Pancreas (tissue), 10 donors: ENCODE results near the gene AS3MT. TPM values are rescaled to one million over a fixed set of nuclear protein-coding genes. Genes with fewer than 3 reads are reported as not detected.
"Not testable (repeated sequence)": the region's sequence is repeated elsewhere in the genome, so short reads cannot be mapped to it uniquely, and the experiment has no call there.

Experiments used
- ATAC-seq, 4 donors: fragments of 200-7000 bp; cut with Tn5 transposase; one replicate each; pipeline versions ENCODE4 v1.8.0 to v1.9.1; 2020; ENCODE audit warnings: mild to moderate bottlenecking in 4 of 4, moderate library complexity in 4 of 4
- DNase-seq, 6 donors: peaks; one replicate each; pipeline ENCODE4 v3.0.0-alpha.2; 2020
- FAIRE-seq: peaks from 2 replicates; lab custom pipeline; 2012; peaks lifted over from hg19 to GRCh38; lab: Jason Lieb, UNC
- H3K27ac ChIP-seq, 4 donors: fragments of 200-600 bp; sonication (generic); 1 replicate in 3 of 4; 2 replicates in 1 of 4; pipeline versions ENCODE4 v1.5.0 to v1.8.0; 2020
- H3K27me3 ChIP-seq, 4 donors: fragments of 200-600 bp; one replicate each; pipeline ENCODE4 v1.8.0; 2021
- H3K36me3 ChIP-seq, 3 donors: fragments of 200-600 bp; sonication (generic) in 1 of 3; one replicate each; pipeline versions ENCODE4 v1.5.0 to v1.8.0; 2020 to 2021
- H3K4me1 ChIP-seq, 3 donors: fragments of 200-600 bp; one replicate each; pipeline ENCODE4 v1.8.0; 2021
- H3K4me3 ChIP-seq, 4 donors: fragments of 200-600 bp; sonication (generic) in 2 of 4; one replicate each; pipeline versions ENCODE4 v1.5.0 to v1.8.0; 2020 to 2021
- H3K9me3 ChIP-seq, 4 donors: fragments of 200-600 bp; one replicate each; pipeline ENCODE4 v1.8.0; 2021
- CTCF ChIP-seq, 4 donors: fragments of 200-600 bp; sonication (generic) in 3 of 4; IDR thresholded peaks; one replicate each; pipeline versions ENCODE4 v1.5.0 to v1.8.0; 2021; ENCODE audit warnings: antibody characterized with exemption in 4 of 4
- WGBS, 2 donors: extraction: QIAGEN DNeasy Blood & Tissue Kit; methylation state at CpG; one replicate each; pipeline ENCODE4 v1.1.7; 2013; 5-methylcytosine and 5-hydroxymethylcytosine counted together
- intact Hi-C, 3 donors: fragments of 100-400 bp; cut with DNase I; formaldehyde crosslinking; loops; one replicate each; pipeline versions ENCODE4 v1.11.1 to v1.14.2; 2022
- polyA plus RNA-seq, 2 donors: library from polyadenylated mRNA; stranded (reverse); fragments of 200-250 nt; gene quantifications; one replicate each; pipeline ENCODE4 v1.2.3, GENCODE V29; 2013
- total RNA-seq, 6 donors: library from RNA; stranded (reverse); fragmentation: NEBNext Ultra II Directional in 4 of 6; extraction: Animal tissue kit (Norgen Biotek cat#: 25700) in 4 of 6; gene quantifications; one replicate each; pipeline versions ENCODE4 v1.2.1 to v1.2.4, GENCODE V29; 2021 to 2023
- donor health status: healthy with polysubstance abuse.
- donor health status: DM: no; HTN: no; CAD: no; lungs with moderate emphysema.
- donor health status: DM: no; HTN: no; CAD: no.
- donor health status: control.
- donor health status: control.
- donor health status: Bipolar disorder and iron deficiency.
- donor health status: DM: yes; HTN: yes; CAD: no.
- donor health status: DM: no; HTN: no; CAD: no.
- donor health status: DM: no; HTN: no; CAD: no.
- donor health status: DM: yes; HTN: yes; CAD: no.

AS3MT gene
- total and polyA plus RNA-seq, 8 donors: 0.87 to 11.4 (median 3.0) TPM

GRCh38 chr10:102927311-102928010 is 58.2 kb downstream of the AS3MT start:
- no peak for DNase-seq
- TF ChIP-seq CTCF (IDR thresholded peaks at IDR 0.05): no peak
- 93% methylated on average over 12 of the region's 12 CpGs for WGBS, 2 donors
- H3K4me1 ChIP-seq: peaks cover 5 to 9% (median 6%) of the 10 kb centered on the region in 3 donors
- FAIRE-seq: no peak
- no peaks in the 10 kb centered on the region for H3K36me3 ChIP-seq
- no peak overlapping the region for H3K4me3 ChIP-seq
- no peaks in the 10 kb centered on the region for H3K9me3 ChIP-seq
- intact Hi-C loops: no loop called here
- H3K27ac ChIP-seq: no peak overlapping the region
- ATAC-seq: no peak
- H3K27me3 ChIP-seq: no peaks in the 10 kb centered on the region

GRCh38 chr10:102928442-102928841 is 59.2 kb downstream of the AS3MT start:
- H3K36me3 ChIP-seq, ATAC-seq, H3K4me3 ChIP-seq, H3K4me1 ChIP-seq, H3K27me3 ChIP-seq, H3K9me3 ChIP-seq, H3K27ac ChIP-seq, FAIRE-seq, DNase-seq, intact Hi-C loops: not testable (repeated sequence)
- 99% methylated on average over 5 of the region's 5 CpGs for WGBS, 2 donors

GRCh38 chr10:102930720-102931119 is 61.5 kb downstream of the AS3MT start:
- ATAC-seq: no peak
- no peak overlapping the region for H3K27ac ChIP-seq
- no peak for FAIRE-seq
- H3K36me3 ChIP-seq: no peaks in the 10 kb centered on the region
- WGBS, 2 donors: 87 to 88% methylated on average over 2 of the region's 2 CpGs
- intact Hi-C loops: no loop called here
- H3K4me3 ChIP-seq: no peak overlapping the region
- DNase-seq: no peak
- H3K9me3 ChIP-seq: no peaks in the 10 kb centered on the region
- H3K27me3 ChIP-seq: no peaks in the 10 kb centered on the region
- TF ChIP-seq CTCF (IDR thresholded peaks at IDR 0.05): no peak
- H3K4me1 ChIP-seq: no peaks in the 10 kb centered on the region

GRCh38 chr10:102931643-102932042 is 62.4 kb downstream of the AS3MT start:
- TF ChIP-seq CTCF (IDR thresholded peaks at IDR 0.05): no peak
- DNase-seq (no peak), FAIRE-seq (no peak), ATAC-seq (no peak)
- H3K27me3 ChIP-seq: no peaks in the 10 kb centered on the region
- no peaks in the 10 kb centered on the region for H3K36me3 ChIP-seq
- no peak overlapping the region for H3K4me3 ChIP-seq
- H3K4me1 ChIP-seq: no peaks in the 10 kb centered on the region
- WGBS, 2 donors: 92 to 96% methylated on average over 5 of the region's 5 CpGs
- intact Hi-C loops: no loop called here
- no peak overlapping the region for H3K27ac ChIP-seq
- H3K9me3 ChIP-seq: no peaks in the 10 kb centered on the region

- H3K27me3 ChIP-seq: no peaks in the 10 kb centered on the region
- no peaks in the 10 kb centered on the region for H3K9me3 ChIP-seq
- WGBS, 2 donors: 95 to 99% methylated on average over 4 of the region's 4 CpGs
- H3K27ac ChIP-seq: no peak overlapping the region
- no peaks in the 10 kb centered on the region for H3K36me3 ChIP-seq
- ATAC-seq: no peak
- no peak for TF ChIP-seq CTCF (IDR thresholded peaks at IDR 0.05)
- no peak for FAIRE-seq
- intact Hi-C loops: no loop called here
- DNase-seq: no peak
- H3K4me3 ChIP-seq: no peak overlapping the region
- H3K4me1 ChIP-seq: no peaks in the 10 kb centered on the region
These were observed 66.2 kb downstream of the AS3MT start for GRCh38 chr10:102935505-102935904.
